HG03571 (cell line): ENCODE results near the gene RRP8.

Source experiments
- ATAC-seq: cut with Tn5 transposase; IDR thresholded peaks from one replicate; pipeline ENCODE4 v1.9.1; 2021; ENCODE audit not compliant: unreplicated experiment

RRP8 gene

GRCh38 chr11:6618117-6619003, 14.9 kb upstream of the RRP8 start:
- no peak for ATAC-seq

DNA sequence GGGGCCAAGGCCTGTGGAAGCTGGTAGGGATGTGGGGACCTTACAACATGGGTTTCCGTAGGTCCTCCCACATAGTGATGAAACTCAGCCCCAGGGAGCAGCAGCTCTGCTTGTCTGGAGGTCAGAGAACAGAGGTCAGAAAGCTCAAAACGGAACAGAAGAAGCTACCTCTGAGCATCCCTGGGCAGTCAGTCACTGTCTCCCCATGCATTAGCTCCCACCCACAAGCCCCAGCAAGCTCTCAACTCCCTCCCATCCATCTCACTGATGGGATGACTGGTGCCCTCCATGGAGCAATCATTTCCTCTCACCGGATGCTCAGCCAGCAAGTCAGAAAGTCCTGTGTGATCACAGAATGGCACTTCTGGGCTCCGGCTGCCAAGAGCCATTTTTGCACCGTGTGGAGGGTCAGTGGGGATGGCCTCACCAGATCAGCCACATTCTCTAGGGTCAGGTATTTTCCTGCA, 13.9 kb upstream of the RRP8 start:
- ATAC-seq = no peak

DNA sequence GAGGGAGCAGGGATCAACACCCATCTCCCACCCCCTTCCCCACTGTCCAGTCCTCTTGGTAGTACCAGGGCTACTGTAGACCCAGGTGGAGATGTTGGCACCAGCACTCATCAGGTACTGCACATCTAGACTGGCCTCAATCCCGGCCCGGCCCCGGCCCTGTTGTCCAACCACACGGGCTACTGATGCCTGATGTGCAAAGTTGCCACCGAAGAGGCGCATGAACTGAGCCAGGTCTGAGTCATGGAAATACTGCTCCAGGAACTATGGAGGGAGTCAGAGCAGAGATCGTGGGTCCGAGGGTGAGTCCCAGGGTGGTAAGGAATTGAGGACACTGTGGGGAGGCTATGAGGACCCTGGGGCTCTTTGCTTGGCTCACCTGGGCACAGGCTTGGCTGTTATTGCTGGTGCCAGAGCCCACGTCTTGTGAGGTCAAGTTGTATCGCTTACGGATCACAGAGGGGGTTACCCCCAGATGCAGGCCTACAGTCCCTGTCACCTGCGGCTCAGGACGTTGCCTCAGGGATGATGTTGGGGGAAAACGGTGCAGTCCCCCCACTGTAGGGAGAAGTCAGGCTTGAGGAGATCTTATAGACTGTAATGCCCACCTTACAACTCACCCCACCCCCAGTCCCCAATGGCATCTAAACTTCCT, 13.3 kb upstream of the RRP8 start:
- no peak for ATAC-seq

- ATAC-seq = no peak
Observed at GRCh38 chr11:6615882-6616585, 12.6 kb upstream of the RRP8 start.

DNA sequence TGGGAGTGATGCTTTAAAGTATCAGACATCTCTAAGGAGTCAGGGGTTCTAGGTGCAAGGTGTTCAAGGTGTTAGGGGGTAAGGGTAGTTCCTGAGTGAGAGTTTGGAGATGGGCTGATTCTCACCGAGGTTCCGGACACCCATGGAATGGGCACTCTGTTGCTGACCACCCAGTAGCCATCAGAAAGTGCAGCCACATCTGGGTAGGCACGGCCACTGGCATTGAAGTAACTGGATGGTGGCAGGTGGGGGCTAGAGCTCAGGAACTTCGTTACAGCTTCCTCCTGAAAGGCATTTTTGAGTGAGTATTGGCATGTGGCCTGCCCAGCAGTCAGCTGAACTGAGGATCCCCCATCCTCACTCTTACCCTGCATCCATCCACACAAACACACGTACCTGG, 11.6 kb upstream of the RRP8 start:
- ATAC-seq = no peak

DNA sequence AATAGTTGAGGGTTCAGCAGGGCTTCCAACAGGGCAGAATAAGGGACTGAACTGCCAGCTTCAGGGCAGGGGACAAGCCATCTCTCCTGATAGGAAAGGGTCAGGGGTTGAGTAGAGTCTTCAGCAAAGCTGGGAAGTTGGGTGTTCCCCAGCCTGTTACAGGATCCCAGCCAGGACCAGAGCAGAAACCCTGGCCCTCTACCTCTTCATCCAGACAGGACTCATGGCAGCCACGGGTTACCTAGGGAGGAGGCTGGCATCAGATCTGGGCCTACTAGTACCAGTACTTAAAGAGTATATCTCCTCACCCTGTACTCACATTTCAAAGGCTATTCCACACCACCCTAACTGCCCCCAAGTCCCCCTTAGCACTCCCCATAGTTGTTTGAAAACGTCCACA, 11.0 kb upstream of the RRP8 start:
- no peak for ATAC-seq

- ATAC-seq = no peak
Observed at GRCh38 chr11:6613496-6613895, 10.1 kb upstream of the RRP8 start.

DNA sequence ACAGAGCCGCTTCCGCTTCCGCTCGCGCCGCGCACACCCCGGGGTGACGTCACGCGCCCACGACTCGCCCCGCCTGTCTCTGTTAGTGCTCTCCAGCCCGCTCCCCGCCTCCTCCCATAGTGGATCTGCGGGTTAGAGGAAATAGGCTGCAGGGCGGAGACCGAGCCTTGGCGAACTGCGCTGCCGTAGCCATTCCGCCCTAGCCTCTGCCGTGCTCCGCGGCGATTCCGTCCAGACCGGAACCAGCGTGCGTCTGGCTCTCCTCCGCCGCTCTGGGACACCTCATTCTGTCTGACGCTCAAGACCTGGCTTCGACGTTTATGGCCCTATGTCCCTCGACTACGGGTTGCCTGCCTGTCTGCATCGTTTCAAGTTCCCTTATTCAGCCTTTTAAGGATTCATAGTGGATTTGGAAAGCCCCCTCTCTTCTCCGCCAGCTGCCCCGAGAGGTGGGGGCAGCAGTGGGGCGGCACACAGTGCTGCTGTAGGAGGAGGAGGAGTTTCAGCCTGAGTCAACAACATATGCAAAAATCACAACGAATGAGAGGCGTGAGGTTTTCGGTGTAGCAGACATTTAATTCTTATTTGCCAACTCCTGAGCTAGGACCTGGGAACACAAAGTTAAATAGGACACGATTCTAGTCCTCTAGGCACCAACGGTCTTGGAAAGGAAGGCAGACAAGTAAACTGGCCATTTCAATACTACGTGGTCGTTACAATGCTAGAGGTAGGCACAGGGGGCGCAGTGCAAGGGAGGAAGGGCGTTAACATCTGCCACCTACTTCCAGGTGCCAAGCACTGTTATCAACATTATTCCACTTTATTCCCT, 9.0 kb upstream of the RRP8 start, which contains the start of gene TAF10:
Gene TAF10, minus strand, starts transcription at position 4 of the 829 bp plus-strand sequence. CDS start 27 bp downstream, outside the sequence.
- peak; percentile 88 for ATAC-seq

DNA sequence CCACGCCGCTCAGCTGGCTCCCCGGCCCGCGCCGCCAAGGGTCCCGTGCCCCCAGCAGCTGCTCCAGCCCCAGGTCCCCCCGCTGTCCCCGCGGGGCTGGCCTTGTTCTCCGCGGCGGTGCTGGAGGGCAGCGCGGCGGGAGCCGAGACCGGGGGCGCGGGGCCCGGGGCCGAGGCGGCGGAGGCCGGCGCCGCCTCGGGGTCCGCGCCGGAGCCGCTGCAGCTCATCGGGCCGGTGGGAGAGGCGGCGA, 8.5 kb upstream of the RRP8 start:
- ATAC-seq = peak; percentile 11

DNA sequence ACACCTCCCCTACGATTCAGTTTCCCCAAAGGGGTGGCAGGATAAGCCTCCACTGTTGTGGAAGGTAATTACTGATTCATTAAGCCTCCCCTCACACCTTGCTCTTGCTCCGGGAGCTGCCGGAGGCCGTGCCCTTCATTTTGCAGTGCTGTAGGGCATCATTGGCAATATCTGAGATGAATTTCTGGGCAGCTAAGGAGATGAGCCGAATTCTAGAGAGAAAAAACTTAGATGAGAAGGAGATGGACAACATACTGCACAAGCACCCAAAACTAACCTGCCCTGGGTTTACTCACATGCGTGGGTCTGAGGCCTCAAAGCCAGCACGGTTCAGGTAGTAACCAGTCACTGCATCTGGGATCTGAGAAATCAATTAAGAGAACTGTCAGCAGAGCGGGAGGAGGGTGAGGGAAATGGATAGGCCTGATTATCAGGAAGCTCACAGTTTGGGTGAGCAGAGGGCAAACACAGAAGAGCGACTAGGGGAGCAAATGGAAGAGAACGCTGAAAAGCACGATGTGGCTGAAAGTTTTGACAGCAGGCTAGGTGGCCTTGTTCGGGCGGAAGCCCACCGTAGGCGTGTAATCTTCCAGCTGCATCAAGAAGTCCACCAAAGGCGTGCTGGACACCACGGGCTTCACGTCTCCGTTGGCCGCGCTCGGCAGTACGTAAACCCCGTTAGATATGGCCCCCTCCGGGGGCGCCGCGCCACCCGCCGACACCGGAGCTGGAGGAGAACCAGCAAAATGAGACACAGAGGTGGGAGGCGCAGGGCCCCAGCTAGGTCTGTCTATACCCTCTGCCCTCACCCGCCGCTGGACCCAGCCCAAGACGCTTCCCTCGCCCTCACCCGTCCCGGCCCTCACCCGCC, 7.9 kb upstream of the RRP8 start:
- no peak for ATAC-seq

- no peak for ATAC-seq
Observed at GRCh38 chr11:6610591-6610990, 7.2 kb upstream of the RRP8 start.

- ATAC-seq = no peak
Observed at GRCh38 chr11:6609502-6610015, 6.1 kb upstream of the RRP8 start.

- ATAC-seq = no peak
Observed at GRCh38 chr11:6608726-6609501, 5.5 kb upstream of the RRP8 start.

DNA sequence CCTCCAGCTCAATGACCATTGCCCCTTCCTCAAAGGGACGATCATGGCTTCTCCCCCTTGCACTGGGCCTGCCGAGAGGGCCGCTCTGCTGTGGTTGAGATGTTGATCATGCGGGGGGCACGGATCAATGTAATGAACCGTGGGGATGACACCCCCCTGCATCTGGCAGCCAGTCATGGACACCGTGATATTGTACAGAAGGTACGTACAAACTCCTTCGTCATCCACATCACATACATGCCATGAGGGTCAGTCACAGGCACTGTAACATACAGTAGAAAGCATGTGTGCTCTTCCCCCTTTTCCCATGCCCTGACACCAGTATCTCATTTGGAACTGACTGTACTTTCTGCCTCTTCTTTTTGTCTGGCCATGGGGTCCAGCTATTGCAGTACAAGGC, 4.6 kb upstream of the RRP8 start:
- no peak for ATAC-seq

GRCh38 chr11:6607190-6607795, 3.9 kb upstream of the RRP8 start:
- ATAC-seq = no peak

DNA sequence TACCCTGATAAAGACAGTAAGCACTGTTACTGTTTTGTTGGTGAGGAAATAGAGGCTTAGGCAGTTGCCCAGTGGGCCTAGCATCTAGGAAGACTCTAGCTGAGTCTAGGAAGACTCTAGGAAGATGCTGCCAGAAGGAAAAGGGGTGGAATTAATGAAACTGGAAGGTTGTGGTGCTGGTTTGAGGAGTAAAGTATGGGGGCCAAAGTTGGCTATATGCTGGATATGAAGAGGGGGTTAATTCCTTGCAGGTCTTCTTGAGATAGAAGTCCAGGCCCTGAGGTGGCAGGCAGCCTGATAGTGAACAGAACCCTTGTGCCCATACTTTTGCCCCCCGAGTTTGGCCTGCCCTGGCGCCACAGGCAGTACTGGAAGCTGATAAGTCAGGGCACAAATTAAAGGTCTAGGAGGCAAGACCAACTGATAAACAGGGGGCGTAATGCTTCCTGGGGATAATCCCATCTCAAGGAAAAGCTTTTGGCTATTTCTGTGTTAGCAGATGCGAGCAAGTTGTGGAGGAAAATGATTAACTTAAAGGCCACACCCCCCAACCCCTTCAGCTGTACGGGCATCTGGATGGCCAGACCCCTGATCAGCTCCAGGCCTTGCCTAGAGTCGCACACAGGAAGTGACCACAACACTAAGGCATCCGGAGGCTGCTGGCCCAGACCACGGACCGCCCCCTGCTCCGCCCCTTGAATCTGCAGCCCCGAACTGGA, 3.2 kb upstream of the RRP8 start:
- ATAC-seq = peak; percentile 56

DNA sequence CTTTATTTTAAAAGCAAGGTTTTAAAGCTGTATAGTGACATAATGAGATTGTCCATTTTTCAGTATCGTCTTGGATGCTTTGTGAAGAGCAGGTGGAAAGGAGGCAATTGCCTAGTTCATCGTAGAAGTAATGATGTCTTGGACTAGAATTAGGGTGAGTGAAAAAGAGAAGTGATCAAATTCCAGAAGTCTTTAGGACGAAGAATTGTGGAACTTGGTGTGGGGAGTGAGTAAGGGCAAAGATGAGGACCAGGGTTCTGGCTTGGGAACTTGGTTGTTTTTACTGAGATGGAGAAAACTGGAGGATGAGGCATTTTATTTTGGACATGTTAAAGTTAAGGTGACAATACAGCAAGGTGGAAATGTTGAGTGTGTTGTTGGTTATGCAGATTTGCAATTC, 1.4 kb upstream of the RRP8 start:
- ATAC-seq = no peak

- ATAC-seq = peak; percentile 34
Observed at GRCh38 chr11:6604081-6604626, 738 bp upstream of the RRP8 start.
